HCT116 (cell line): ENCODE results near the gene SLC40A1. TPM values are rescaled to one million over a fixed set of nuclear protein-coding genes. Genes with fewer than 3 reads are reported as not detected.
A peak's percentile ranks its signal among the peaks of the same experiment; 100 is the strongest.

ENCODE experiments used
- ATAC-seq: fragments of 200-7000 bp; cut with Tn5 transposase; 2 replicates; pipeline ENCODE4 v1.9.1; 2020; ENCODE audit warnings: mild to moderate bottlenecking, moderate library complexity
- BruUV-seq: library from RNA; stranded (reverse); fragments of 400-500 nt; replicated peaks from 2 replicates; lab custom pipeline; 2021; lab: Mats Ljungman, UMichigan
- CTCF ChIA-PET: fragments of 300-600 bp; sonication (Branson Sonifier 250); formaldehyde crosslinking; loops from one replicate; lab custom pipeline; 2021; ENCODE audit warnings: antibody characterized with exemption; lab: Charles Lee
- POLR2A ChIA-PET: fragments of 300-600, 350-600 bp; sonication (Branson Sonifier 250); formaldehyde crosslinking; loops from one replicate; lab custom pipeline; 2021; ENCODE audit warnings: antibody characterized with exemption; lab: Charles Lee
- RAD21 ChIA-PET, 2 experiments: fragments of 300-600 bp; sonication (Branson Sonifier 250); formaldehyde crosslinking; loops; one replicate each; lab custom pipeline; 2023; ENCODE audit warnings: low total read pairs in 2 of 2; ENCODE audit not compliant: uncharacterized antibody in 2 of 2, unreplicated experiment in 2 of 2, low non-redundant PET in 1 of 2; lab: Charles Lee
- DNase-seq: peaks from one replicate; pipeline ENCODE4 v3.0.0-alpha.2; 2010; ENCODE audit warnings: low read depth, low spot score
- H2AFZ ChIP-seq: fragments of 200-600 bp; shearing (Covaris generic), sonication (generic); 2 replicates; pipeline ENCODE4 v1.6.1; 2017; ENCODE audit warnings: low read depth, mixed run types, mixed read lengths, antibody characterized with exemption, low read length; ENCODE audit not compliant: poor library complexity, severe bottlenecking
- H3K27ac ChIP-seq: 2 replicates; pipeline ENCODE4 v1.5.1; 2012; ENCODE audit warnings: low read depth, low read length
- H3K27me3 ChIP-seq: fragments of 200-600 bp; sonication (generic); 2 replicates; pipeline ENCODE4 v1.6.1; 2016; ENCODE audit warnings: mixed run types, low read length, mixed read lengths; ENCODE audit not compliant: insufficient read depth
- H3K36me3 ChIP-seq, 2 experiments: fragments of 200-500 bp in 1 of 2; fragments of 200-600 bp in 1 of 2; sonication (Bioruptor generic) in 1 of 2; sonication (generic) in 1 of 2; 2 replicates each; pipeline versions ENCODE4 v1.5.1 to v1.6.1; 2014 to 2016; ENCODE audit warnings: low read length in 2 of 2, inconsistent platforms in 1 of 2, mixed read lengths in 1 of 2, mixed run types in 1 of 2; ENCODE audit not compliant: insufficient read depth in 2 of 2, control insufficient read depth in 1 of 2
- H3K4me1 ChIP-seq, 2 experiments: fragments of 200-600 bp in 1 of 2; sonication (generic) in 1 of 2; 2 replicates each; pipeline versions ENCODE4 v1.5.1 to v1.6.1; 2012 to 2017; ENCODE audit warnings: low read length in 2 of 2, inconsistent platforms in 1 of 2, mild to moderate bottlenecking in 1 of 2, mixed read lengths in 1 of 2, mixed run types in 1 of 2, moderate library complexity in 1 of 2; ENCODE audit not compliant: insufficient read depth in 2 of 2, control insufficient read depth in 1 of 2
- H3K4me2 ChIP-seq: fragments of 200-600 bp; sonication (generic); 2 replicates; pipeline ENCODE4 v1.6.1; 2017; ENCODE audit warnings: mixed run types, low read length, mixed read lengths
- H3K4me3 ChIP-seq, 2 experiments: fragments of 200-600 bp in 1 of 2; sonication (generic) in 1 of 2; replicated peaks in 1 of 2; 2 replicates each; pipeline ENCODE4 v1.5.1; 2011 to 2016; ENCODE audit warnings: low read length in 2 of 2, control low read depth in 1 of 2, low read depth in 1 of 2, mild to moderate bottlenecking in 1 of 2, mixed read lengths in 1 of 2, mixed run types in 1 of 2
- H3K79me2 ChIP-seq: fragments of 200-600 bp; sonication (generic); 2 replicates; pipeline ENCODE4 v1.6.1; 2017; ENCODE audit warnings: mild to moderate bottlenecking, mixed run types, low read length, moderate library complexity, mixed read lengths; ENCODE audit not compliant: insufficient read depth
- H3K9ac ChIP-seq: fragments of 200-600 bp; sonication (generic); 2 replicates; pipeline ENCODE4 v1.6.1; 2016; ENCODE audit warnings: low read length, mixed read lengths
- H3K9me2 ChIP-seq: fragments of 200-600 bp; sonication (generic), shearing (Covaris generic); 2 replicates; pipeline ENCODE4 v1.6.1; 2017; ENCODE audit warnings: mixed run types, mild to moderate bottlenecking, moderate library complexity; ENCODE audit not compliant: insufficient read depth
- H3K9me3 ChIP-seq, 2 experiments: fragments of 200-500 bp in 1 of 2; fragments of 200-600 bp in 1 of 2; sonication (Bioruptor generic) in 1 of 2; sonication (generic) in 1 of 2; 2 replicates each; pipeline ENCODE4 v1.6.1; 2014 to 2017; ENCODE audit warnings: low read length in 2 of 2, mixed read lengths in 2 of 2, inconsistent platforms in 1 of 2, low read depth in 1 of 2, mild to moderate bottlenecking in 1 of 2, mixed run types in 1 of 2, moderate library complexity in 1 of 2; ENCODE audit not compliant: control insufficient read depth in 1 of 2, insufficient read depth in 1 of 2
- H4K20me1 ChIP-seq: fragments of 200-600 bp; sonication (generic), shearing (Covaris generic); 2 replicates; pipeline ENCODE4 v1.6.1; 2017; ENCODE audit warnings: mixed run types, mild to moderate bottlenecking, moderate library complexity; ENCODE audit not compliant: insufficient read depth
- CEBPB ChIP-seq: IDR thresholded peaks from 2 replicates; pipeline ENCODE4 v1.6.1; 2012; ENCODE audit warnings: low read depth
- EGR1 ChIP-seq: IDR thresholded peaks from 2 replicates; pipeline ENCODE4 v1.6.1; 2012; ENCODE audit warnings: low read depth
- EZH2phosphoT487 ChIP-seq: fragments of 200-600 bp; IDR thresholded peaks from 2 replicates; pipeline ENCODE4 v1.6.1; 2018; ENCODE audit warnings: antibody characterized with exemption, borderline replicate concordance
- JUND ChIP-seq: IDR thresholded peaks from 2 replicates; pipeline ENCODE4 v1.6.1; 2012
- POLR2AphosphoS5 ChIP-seq: IDR thresholded peaks from 2 replicates; pipeline ENCODE4 v1.6.1; 2011; ENCODE audit warnings: mild to moderate bottlenecking, low read depth, low read length, moderate library complexity
- RAD21 ChIP-seq: IDR thresholded peaks from 2 replicates; pipeline ENCODE4 v1.6.1; 2012; ENCODE audit warnings: low read depth, mild to moderate bottlenecking
- SRF ChIP-seq: IDR thresholded peaks from 2 replicates; pipeline ENCODE4 v1.6.1; 2012; ENCODE audit warnings: low read depth
- TCF7L2 ChIP-seq: IDR thresholded peaks from 2 replicates; pipeline ENCODE4 v1.7.0; 2011; ENCODE audit warnings: borderline replicate concordance, inconsistent platforms; ENCODE audit not compliant: insufficient read depth, insufficient read length; ENCODE audit errors: extremely low read depth
- YY1 ChIP-seq: IDR thresholded peaks from 2 replicates; pipeline ENCODE4 v1.6.1; 2011; ENCODE audit warnings: low read length, low read depth, moderate library complexity, mild to moderate bottlenecking; ENCODE audit not compliant: insufficient replicate concordance; ENCODE audit errors: extremely low read depth
- ZFX ChIP-seq: fragments of 450-650 bp; IDR thresholded peaks from 2 replicates; pipeline ENCODE4 v1.6.1; 2017
- ZNF274 ChIP-seq: fragments of 200-500 bp; sonication (Bioruptor generic); IDR thresholded peaks from 2 replicates; pipeline ENCODE4 v1.6.1; 2014; ENCODE audit warnings: mild to moderate bottlenecking, low read depth, low read length, inconsistent platforms
- intact Hi-C: fragments of 100-400 bp; cut with micrococcal nuclease; formaldehyde crosslinking; loops from 2 replicates; pipeline ENCODE4 v1.10.0; 2022
- total RNA-seq: library from RNA; stranded (reverse); gene quantifications from one replicate; pipeline ENCODE4 v1.2.1, GENCODE V29; 2021; ENCODE audit not compliant: unreplicated experiment
- TF ChIP-seq, protein P1 (sequence below): IDR thresholded peaks from 2 replicates; pipeline ENCODE4 v1.6.1; 2011; ENCODE audit warnings: mild to moderate bottlenecking, low read length, moderate library complexity; ENCODE audit not compliant: insufficient replicate concordance; ENCODE audit errors: extremely low read depth
- TF ChIP-seq, protein P2 (sequence below): IDR thresholded peaks from 2 replicates; pipeline ENCODE4 v1.6.1; 2012
- TF ChIP-seq, protein P3 (sequence below): IDR thresholded peaks from 2 replicates; pipeline ENCODE4 v1.6.1; 2012

SLC40A1 gene
- total RNA-seq, 1 experiment from 2014 or later: 1.5 TPM

DNA sequence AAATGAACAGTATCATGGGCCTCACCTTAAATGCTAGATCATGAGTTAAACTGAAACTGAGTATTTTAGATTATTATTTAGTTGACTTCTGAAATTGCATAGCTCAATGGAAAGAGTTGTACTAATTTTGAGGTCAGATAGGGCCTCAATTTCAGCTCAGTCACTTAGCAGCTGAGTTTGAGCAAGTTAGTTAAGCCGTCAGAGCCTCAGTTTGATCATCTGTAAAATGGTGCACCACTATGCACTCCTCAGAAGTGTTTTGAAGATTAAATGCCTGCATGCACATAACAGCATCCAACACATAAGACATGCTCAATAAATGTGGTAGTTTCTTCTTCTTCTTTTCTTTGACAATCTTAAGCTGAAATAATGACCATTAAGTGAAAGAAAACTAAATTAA lies 42.5 kb upstream of the SLC40A1 start:
- Histone ChIP-seq H3K9me3 (no peaks in the 10 kb centered on the region), H3K36me3 (no peaks in the 10 kb centered on the region), H3K27ac (no peak overlapping the region), H3K9ac (no peak overlapping the region), H3K79me2 (no peaks in the 10 kb centered on the region), H3K4me2 (no peak overlapping the region), H3K4me3 (no peak overlapping the region), H3K4me1 (peaks cover 6 to 13% of the 10 kb centered on the region in 2 experiments; a peak in 3 of 4 replicates), H4K20me1 (no peaks in the 10 kb centered on the region), H2AFZ (no peak overlapping the region), H3K27me3 (no peaks in the 10 kb centered on the region)
- intact Hi-C loops: no loop called here
- ChIA-PET CTCF (no interaction called here), POLR2A (no interaction called here), RAD21 (no interaction called here)
- DNase-seq (no peak), ATAC-seq (no peak)
- no TSS peak for BruUV-seq
- TF ChIP-seq JUND: no peak
- TF ChIP-seq ZNF274: no peak
- TF ChIP-seq YY1: no peak
- TF ChIP-seq, protein P1, sequence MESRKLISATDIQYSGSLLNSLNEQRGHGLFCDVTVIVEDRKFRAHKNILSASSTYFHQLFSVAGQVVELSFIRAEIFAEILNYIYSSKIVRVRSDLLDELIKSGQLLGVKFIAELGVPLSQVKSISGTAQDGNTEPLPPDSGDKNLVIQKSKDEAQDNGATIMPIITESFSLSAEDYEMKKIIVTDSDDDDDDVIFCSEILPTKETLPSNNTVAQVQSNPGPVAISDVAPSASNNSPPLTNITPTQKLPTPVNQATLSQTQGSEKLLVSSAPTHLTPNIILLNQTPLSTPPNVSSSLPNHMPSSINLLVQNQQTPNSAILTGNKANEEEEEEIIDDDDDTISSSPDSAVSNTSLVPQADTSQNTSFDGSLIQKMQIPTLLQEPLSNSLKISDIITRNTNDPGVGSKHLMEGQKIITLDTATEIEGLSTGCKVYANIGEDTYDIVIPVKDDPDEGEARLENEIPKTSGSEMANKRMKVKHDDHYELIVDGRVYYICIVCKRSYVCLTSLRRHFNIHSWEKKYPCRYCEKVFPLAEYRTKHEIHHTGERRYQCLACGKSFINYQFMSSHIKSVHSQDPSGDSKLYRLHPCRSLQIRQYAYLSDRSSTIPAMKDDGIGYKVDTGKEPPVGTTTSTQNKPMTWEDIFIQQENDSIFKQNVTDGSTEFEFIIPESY: no peak
- TF ChIP-seq, all 23 proteins: peak for 0
- no peaks in the 10 kb centered on the region for H3K9me2 ChIP-seq

DNA sequence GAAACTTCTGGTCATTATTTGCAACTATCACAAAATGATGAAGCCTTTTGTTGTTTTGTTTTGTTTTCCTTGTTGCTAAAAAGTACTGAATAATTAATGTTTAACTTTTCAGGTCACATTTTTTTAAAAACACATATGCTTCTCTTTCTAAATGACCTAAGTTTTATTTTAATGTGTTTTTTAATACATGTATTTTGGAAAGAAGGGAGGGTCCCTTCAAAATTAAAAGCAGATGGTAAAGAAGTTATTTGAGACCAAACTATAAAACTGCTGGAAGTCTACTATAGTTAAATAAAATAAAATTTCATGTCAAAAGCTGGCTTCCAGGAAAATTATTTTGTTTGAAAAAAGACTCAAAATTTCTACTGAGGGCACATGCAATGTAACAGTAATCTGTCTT lies 41.2 kb upstream of the SLC40A1 start:
- H4K20me1 ChIP-seq: no peaks in the 10 kb centered on the region
- no peak overlapping the region for H3K27ac ChIP-seq
- no peak overlapping the region for H3K4me3 ChIP-seq
- ChIA-PET CTCF (no interaction called here), RAD21 (no interaction called here)
- no peaks in the 10 kb centered on the region for H3K9me3 ChIP-seq
- H3K79me2 ChIP-seq: no peaks in the 10 kb centered on the region
- H3K4me1 ChIP-seq: peaks cover 6 to 13% of the 10 kb centered on the region in 2 experiments; a peak in 3 of 4 replicates
- no peaks in the 10 kb centered on the region for H3K27me3 ChIP-seq
- ATAC-seq: no peak
- TF ChIP-seq SRF (no peak), ZNF274 (no peak), YY1 (no peak), EZH2phosphoT487 (no peak), EGR1 (no peak), POLR2AphosphoS5 (no peak), CEBPB (no peak), ZFX (no peak), TCF7L2 (no peak), RAD21 (no peak)
- TF ChIP-seq, protein P2, sequence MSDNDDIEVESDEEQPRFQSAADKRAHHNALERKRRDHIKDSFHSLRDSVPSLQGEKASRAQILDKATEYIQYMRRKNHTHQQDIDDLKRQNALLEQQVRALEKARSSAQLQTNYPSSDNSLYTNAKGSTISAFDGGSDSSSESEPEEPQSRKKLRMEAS: no peak
- TF ChIP-seq, protein P3, sequence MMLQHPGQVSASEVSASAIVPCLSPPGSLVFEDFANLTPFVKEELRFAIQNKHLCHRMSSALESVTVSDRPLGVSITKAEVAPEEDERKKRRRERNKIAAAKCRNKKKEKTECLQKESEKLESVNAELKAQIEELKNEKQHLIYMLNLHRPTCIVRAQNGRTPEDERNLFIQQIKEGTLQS: no peak
- TF ChIP-seq, all 23 proteins: peak for 0
- Histone ChIP-seq H3K9me2 (no peaks in the 10 kb centered on the region), H3K36me3 (no peaks in the 10 kb centered on the region), H3K9ac (no peak overlapping the region), H3K4me2 (no peak overlapping the region), H2AFZ (peak overlapping the region; percentile 16)
- POLR2A ChIA-PET: no interaction called here
- intact Hi-C loops: no loop called here
- BruUV-seq: no TSS peak
- no peak for DNase-seq
